SK-N-SH treated with all-trans-retinoic acid at 6 μM for 48 hours (cell line): ENCODE results near the gene EFNA3.

Experiments used
- ARNTL ChIP-seq: fragments of 450-650 bp; formaldehyde crosslinking; IDR thresholded peaks from 2 replicates; pipeline ENCODE4 v1.5.0; 2020; ENCODE audit warnings: low read depth, mild to moderate bottlenecking, moderate library complexity, borderline replicate concordance
- CSDC2 ChIP-seq: fragments of 250-450 bp; sonication (Bioruptor Pico); IDR thresholded peaks from 2 replicates; pipeline ENCODE4 v1.5.0; 2020; ENCODE audit warnings: mild to moderate bottlenecking, moderate library complexity
- PATZ1 ChIP-seq: fragments of 250-450 bp; sonication (Bioruptor Pico); IDR thresholded peaks from 2 replicates; pipeline ENCODE4 v1.8.0; 2020; ENCODE audit warnings: mild to moderate bottlenecking, moderate library complexity, borderline replicate concordance
- POU6F1 ChIP-seq: fragments of 250-450 bp; sonication (Bioruptor Pico); IDR thresholded peaks from 2 replicates; pipeline ENCODE4 v1.8.0; 2021; ENCODE audit warnings: low read depth, mild to moderate bottlenecking, moderate library complexity, borderline replicate concordance
- PPARA ChIP-seq: fragments of 250-450 bp; sonication (Bioruptor Pico); IDR thresholded peaks from 2 replicates; pipeline ENCODE4 v1.5.0; 2020; ENCODE audit warnings: mild to moderate bottlenecking, borderline replicate concordance
- RARB ChIP-seq: fragments of 250-450 bp; sonication (Bioruptor Pico); IDR thresholded peaks from 2 replicates; pipeline ENCODE4 v1.8.0; 2021; ENCODE audit warnings: mild to moderate bottlenecking, moderate library complexity
- SNAI2 ChIP-seq: fragments of 250-450 bp; sonication (Bioruptor Pico); IDR thresholded peaks from 2 replicates; pipeline ENCODE4 v1.5.0; 2020; ENCODE audit warnings: mild to moderate bottlenecking, moderate library complexity
- ZC3H10 ChIP-seq: fragments of 250-450 bp; sonication (Bioruptor Pico); IDR thresholded peaks from 2 replicates; pipeline ENCODE4 v1.5.1; 2021; ENCODE audit warnings: mild to moderate bottlenecking, moderate library complexity
- ZFP30 ChIP-seq: fragments of 450-650 bp; formaldehyde crosslinking; IDR thresholded peaks from 2 replicates; pipeline ENCODE4 v1.5.0; 2022; ENCODE audit warnings: mild to moderate bottlenecking, moderate library complexity
- ZNF70 ChIP-seq: fragments of 450-650 bp; formaldehyde crosslinking; IDR thresholded peaks from 2 replicates; pipeline ENCODE4 v1.5.0; 2020; ENCODE audit warnings: mild to moderate bottlenecking, moderate library complexity

GRCh38 chr1:155085504-155086127 is 7.0 kb downstream of the EFNA3 start:
- TF ChIP-seq POU6F1 (no peak), SNAI2 (no peak), PATZ1 (no peak), ARNTL (no peak), ZFP30 (CRISPR knock-in tag) (no peak), CSDC2 (CRISPR knock-in tag) (no peak), PPARA (no peak), RARB (no peak), ZC3H10 (no peak), ZNF70 (CRISPR knock-in tag) (no peak)
